Liver (tissue), 3 donors: ENCODE results near the gene TMEM63B.

ENCODE experiments used
- EGR1 ChIP-seq, 2 donors: IDR thresholded peaks; 2 replicates each; pipeline ENCODE4 v1.6.1; 2016 to 2018; ENCODE audit warnings: antibody characterized with exemption in 2 of 2, low read depth in 2 of 2
- GABPA ChIP-seq, 2 donors: IDR thresholded peaks in 1 of 2; conservative IDR thresholded peaks in 1 of 2; 2 replicates each; pipeline ENCODE4 v1.6.1; 2016; ENCODE audit warnings: antibody characterized with exemption in 2 of 2, mild to moderate bottlenecking in 1 of 2, moderate library complexity in 1 of 2
- HNF4G ChIP-seq: IDR thresholded peaks from 2 replicates; pipeline ENCODE4 v1.6.1; 2016; ENCODE audit warnings: antibody characterized with exemption
- JUND ChIP-seq, 2 donors: IDR thresholded peaks; 2 replicates each; pipeline ENCODE4 v1.6.1; 2016; ENCODE audit warnings: antibody characterized with exemption in 2 of 2
- SP1 ChIP-seq: IDR thresholded peaks from 2 replicates; pipeline ENCODE4 v1.6.1; 2018; ENCODE audit warnings: antibody characterized with exemption, mild to moderate bottlenecking
- YY1 ChIP-seq: IDR thresholded peaks from 2 replicates; pipeline ENCODE4 v1.6.1; 2016; ENCODE audit warnings: antibody characterized with exemption, mild to moderate bottlenecking
- TF ChIP-seq, protein P1 (sequence below): fragments of 150-350 bp; IDR thresholded peaks from 2 replicates; pipeline ENCODE4 v1.5.1; 2017; ENCODE audit warnings: improper control_type of control experiment, low read depth, low read length; ENCODE audit not compliant: missing input control
- TF ChIP-seq, protein P2 (sequence below): IDR thresholded peaks from 2 replicates; pipeline ENCODE4 v1.6.1; 2016; ENCODE audit warnings: antibody characterized with exemption
- donor health status: healthy.
- donor health status: healthy.

DNA sequence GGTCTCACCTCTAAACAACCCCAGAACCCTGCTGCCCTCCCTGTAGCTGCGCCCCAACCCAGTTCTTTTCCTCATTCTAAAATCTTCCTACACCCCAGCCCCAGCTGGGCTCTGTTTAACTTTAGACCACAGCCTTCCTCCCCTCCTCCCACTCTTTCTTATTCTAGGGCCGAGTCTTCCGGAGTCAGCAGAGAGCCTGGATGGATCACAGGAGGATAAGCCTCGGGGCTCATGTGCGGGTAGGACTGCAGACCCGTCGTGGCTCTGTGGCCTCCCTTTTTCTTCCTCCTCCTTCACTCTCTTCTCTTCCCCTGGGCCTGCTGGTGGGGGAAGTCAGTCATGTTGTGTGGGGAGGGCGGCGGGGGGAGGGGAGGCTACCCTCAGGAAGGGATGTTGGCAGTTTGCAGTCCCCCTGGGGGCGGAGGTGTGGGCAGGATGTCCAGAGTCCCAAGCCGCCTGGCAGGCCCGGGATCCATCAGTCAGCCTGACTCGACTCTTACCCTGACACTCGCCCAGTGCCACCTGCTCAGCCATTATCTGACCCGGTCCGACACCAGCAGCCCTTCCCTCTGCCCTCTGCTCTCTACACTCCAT lies 39.3 kb downstream of the TMEM63B start:
- TF ChIP-seq, protein P1, sequence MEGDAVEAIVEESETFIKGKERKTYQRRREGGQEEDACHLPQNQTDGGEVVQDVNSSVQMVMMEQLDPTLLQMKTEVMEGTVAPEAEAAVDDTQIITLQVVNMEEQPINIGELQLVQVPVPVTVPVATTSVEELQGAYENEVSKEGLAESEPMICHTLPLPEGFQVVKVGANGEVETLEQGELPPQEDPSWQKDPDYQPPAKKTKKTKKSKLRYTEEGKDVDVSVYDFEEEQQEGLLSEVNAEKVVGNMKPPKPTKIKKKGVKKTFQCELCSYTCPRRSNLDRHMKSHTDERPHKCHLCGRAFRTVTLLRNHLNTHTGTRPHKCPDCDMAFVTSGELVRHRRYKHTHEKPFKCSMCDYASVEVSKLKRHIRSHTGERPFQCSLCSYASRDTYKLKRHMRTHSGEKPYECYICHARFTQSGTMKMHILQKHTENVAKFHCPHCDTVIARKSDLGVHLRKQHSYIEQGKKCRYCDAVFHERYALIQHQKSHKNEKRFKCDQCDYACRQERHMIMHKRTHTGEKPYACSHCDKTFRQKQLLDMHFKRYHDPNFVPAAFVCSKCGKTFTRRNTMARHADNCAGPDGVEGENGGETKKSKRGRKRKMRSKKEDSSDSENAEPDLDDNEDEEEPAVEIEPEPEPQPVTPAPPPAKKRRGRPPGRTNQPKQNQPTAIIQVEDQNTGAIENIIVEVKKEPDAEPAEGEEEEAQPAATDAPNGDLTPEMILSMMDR: no peak
- TF ChIP-seq JUND (IDR thresholded peaks at IDR 0.05) (no peak), SP1 (no peak), YY1 (no peak), EGR1 (IDR thresholded peaks at IDR 0.05; ENCODE audit: low read depth in 2 of 2) (no peak), HNF4G (no peak), GABPA (IDR thresholded peaks at IDR 0.05 in 1 of 2, conservative IDR thresholded peaks at IDR 0.05 in 1 of 2) (no peak)
- TF ChIP-seq, protein P2, sequence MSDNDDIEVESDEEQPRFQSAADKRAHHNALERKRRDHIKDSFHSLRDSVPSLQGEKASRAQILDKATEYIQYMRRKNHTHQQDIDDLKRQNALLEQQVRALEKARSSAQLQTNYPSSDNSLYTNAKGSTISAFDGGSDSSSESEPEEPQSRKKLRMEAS: no peak
